Ovary (tissue), 9 donors: ENCODE measurements around the gene ENOSF1. TPM values are rescaled to one million over a fixed set of nuclear protein-coding genes. Genes with fewer than 3 reads are reported as not detected.

Source experiments
- DNase-seq, 5 donors: peaks; one replicate each; pipeline ENCODE4 v3.0.0-alpha.2; 2019 to 2020
- H3K27ac ChIP-seq, 2 donors: fragments of 200-600 bp; one replicate each; pipeline versions ENCODE4 v1.5.1 to v1.8.0; 2019 to 2022
- H3K27me3 ChIP-seq: fragments of 200-600 bp; one replicate; pipeline ENCODE4 v1.8.0; 2022
- H3K36me3 ChIP-seq: fragments of 200-600 bp; sonication (generic); one replicate; pipeline ENCODE4 v1.5.1; 2019
- H3K4me1 ChIP-seq: one replicate; pipeline ENCODE4 v1.8.1; 2013; ENCODE audit warnings: mild to moderate bottlenecking, moderate library complexity; ENCODE audit not compliant: insufficient read depth
- H3K4me3 ChIP-seq: fragments of 200-600 bp; sonication (generic); one replicate; pipeline ENCODE4 v1.5.1; 2017
- H3K9me3 ChIP-seq, 2 donors: fragments of 200-600 bp in 1 of 2; sonication (generic) in 1 of 2; one replicate each; pipeline versions ENCODE4 v1.5.1 to v1.8.1; 2013 to 2019; ENCODE audit warnings: mild to moderate bottlenecking in 1 of 2, moderate library complexity in 1 of 2
- EP300 ChIP-seq: sonication (generic); formaldehyde crosslinking; IDR thresholded peaks from one replicate; pipeline ENCODE4 v1.6.1; 2017; ENCODE audit warnings: antibody characterized with exemption
- POLR2A ChIP-seq: fragments of 450-650 bp; IDR thresholded peaks from one replicate; pipeline ENCODE4 v1.6.1; 2017; ENCODE audit warnings: antibody characterized with exemption, mild to moderate bottlenecking, moderate library complexity
- WGBS, 3 donors: extraction: QIAGEN DNeasy Blood & Tissue Kit in 1 of 3; methylation state at CpG; one replicate each; pipeline versions ENCODE4 v1.1.5 to v1.1.7; 2013 to 2017; 5-methylcytosine and 5-hydroxymethylcytosine counted together
- intact Hi-C, 4 donors: fragments of 100-400 bp; cut with DNase I; formaldehyde crosslinking; loops; one replicate each; pipeline versions ENCODE4 v1.11.0 to v1.15.1; 2022 to 2023
- polyA plus RNA-seq, 2 donors: library from polyadenylated mRNA; stranded (reverse); fragments of 200-250 nt in 1 of 2; fragments of 350-450 nt in 1 of 2; fragmentation: Illumina TruSeq in 1 of 2; extraction: RNeasy Lipid Tissue Mini Kit (QIAGEN cat#74804) in 1 of 2; gene quantifications; one replicate each; pipeline ENCODE4 v1.2.3, GENCODE V29; 2013 to 2014
- total RNA-seq, 7 donors: library from RNA; depleted of rRNA in 2 of 7; stranded (reverse); fragments of >200 nt in 2 of 7; fragmentation: NEBNext Ultra II Directional in 3 of 7; extraction: Animal tissue kit (Norgen Biotek cat#: 25700) in 3 of 7; gene quantifications; one replicate each; pipeline versions ENCODE4 v1.1.0 to v1.2.4, GENCODE V29; 2016 to 2023
- TF ChIP-seq, protein P1 (sequence below), 3 donors: fragments of 450-650 bp in 2 of 3; fragments of 200-600 bp in 1 of 3; IDR thresholded peaks; one replicate each; pipeline versions ENCODE4 v1.5.1 to v1.8.0; 2016 to 2022; ENCODE audit warnings: antibody characterized with exemption in 3 of 3, mild to moderate bottlenecking in 1 of 3
- donor health status: DM: no; HTN: no; CAD: no; lungs with moderate emphysema.
- donor health status: DM: no; HTN: no; CAD: no.
- donor health status: Bipolar disorder and iron deficiency.
- donor health status: DM: yes; HTN: yes; CAD: no.
- donor health status: DM: no; HTN: no; CAD: no.
- donor health status: DM: yes; HTN: yes; CAD: no.

The ENOSF1 gene
- total and polyA plus RNA-seq, 9 donors: 29.2 to 94.9 (median 53.0) TPM

DNA sequence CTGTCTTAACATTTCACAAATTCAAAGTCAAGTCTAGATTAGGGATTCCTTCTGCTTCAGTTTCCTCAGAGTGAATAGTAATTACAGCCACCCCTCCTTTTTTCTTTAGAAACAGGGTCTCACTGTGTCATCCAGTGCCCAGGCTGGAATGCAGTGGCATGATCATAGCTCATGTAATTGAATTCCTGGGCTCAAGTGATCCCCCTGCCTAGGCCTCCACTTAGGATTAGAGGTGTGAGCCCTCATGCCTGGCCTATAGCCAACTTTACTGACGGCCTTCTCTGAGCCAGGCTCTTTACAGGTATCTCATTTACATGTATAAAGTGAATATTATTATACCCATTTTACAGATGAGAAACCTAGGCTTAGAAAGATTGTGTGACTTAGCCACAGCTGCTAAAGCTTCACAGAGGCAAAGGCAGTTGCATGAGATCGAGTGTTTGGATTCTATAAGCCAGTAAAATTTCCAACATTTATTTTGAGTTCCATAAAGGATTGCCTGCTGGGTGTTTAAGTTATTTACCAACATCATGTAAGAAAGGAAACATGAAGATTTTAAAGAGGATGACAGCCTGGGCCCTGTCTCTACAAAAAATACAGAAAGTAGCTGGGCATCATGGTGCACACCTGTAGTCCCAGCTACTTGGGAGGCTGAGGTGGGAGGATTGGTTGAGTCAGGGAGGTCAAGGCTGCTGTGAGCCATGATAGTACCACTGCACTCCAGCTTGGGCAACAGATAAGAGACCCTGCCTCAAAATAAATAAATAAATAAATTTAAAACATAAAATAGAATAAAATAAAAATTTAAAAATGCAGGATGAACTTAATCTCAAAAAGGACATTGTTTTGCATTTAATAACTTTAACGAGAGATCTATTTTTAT is 1.8 kb downstream of the ENOSF1 start:
- Histone ChIP-seq H3K4me3 (no peak overlapping the region), H3K36me3 (no peaks in the 10 kb centered on the region), H3K4me1 (peaks cover 4% of the 10 kb centered on the region), H3K27me3 (no peaks in the 10 kb centered on the region), H3K27ac (no peak overlapping the region), H3K9me3 (no peaks in the 10 kb centered on the region)
- DNase-seq: no peak
- TF ChIP-seq POLR2A (no peak), EP300 (no peak)
- TF ChIP-seq, protein P1, sequence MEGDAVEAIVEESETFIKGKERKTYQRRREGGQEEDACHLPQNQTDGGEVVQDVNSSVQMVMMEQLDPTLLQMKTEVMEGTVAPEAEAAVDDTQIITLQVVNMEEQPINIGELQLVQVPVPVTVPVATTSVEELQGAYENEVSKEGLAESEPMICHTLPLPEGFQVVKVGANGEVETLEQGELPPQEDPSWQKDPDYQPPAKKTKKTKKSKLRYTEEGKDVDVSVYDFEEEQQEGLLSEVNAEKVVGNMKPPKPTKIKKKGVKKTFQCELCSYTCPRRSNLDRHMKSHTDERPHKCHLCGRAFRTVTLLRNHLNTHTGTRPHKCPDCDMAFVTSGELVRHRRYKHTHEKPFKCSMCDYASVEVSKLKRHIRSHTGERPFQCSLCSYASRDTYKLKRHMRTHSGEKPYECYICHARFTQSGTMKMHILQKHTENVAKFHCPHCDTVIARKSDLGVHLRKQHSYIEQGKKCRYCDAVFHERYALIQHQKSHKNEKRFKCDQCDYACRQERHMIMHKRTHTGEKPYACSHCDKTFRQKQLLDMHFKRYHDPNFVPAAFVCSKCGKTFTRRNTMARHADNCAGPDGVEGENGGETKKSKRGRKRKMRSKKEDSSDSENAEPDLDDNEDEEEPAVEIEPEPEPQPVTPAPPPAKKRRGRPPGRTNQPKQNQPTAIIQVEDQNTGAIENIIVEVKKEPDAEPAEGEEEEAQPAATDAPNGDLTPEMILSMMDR (IDR thresholded peaks at IDR 0.05): no peak
- intact Hi-C loops: no loop called here
- 59 to 71% (median 62%) methylated on average over 3 of the region's 3 CpGs for WGBS, 3 donors

DNA sequence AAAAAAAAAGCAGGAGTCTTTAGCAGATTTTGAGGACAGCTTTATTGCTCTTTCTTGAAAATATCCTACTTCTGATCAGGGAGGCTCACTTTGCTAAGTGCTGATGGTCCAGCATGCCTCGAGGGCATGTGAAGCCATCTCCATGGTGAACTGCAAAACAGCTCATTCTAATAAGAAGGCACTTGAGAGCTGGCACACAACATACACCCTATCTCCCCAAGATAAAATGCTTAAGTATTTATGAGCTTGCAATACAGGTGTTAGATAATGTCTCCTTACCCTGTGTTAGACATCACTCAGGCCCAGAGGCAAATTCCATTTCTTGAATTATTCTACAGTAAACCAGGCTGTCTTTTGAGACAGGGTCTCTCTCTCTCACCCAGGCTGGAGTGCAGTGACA is 2.7 kb downstream of the ENOSF1 start:
- Histone ChIP-seq H3K4me3 (no peak overlapping the region), H3K4me1 (peaks cover 4% of the 10 kb centered on the region), H3K27me3 (no peaks in the 10 kb centered on the region), H3K36me3 (no peaks in the 10 kb centered on the region), H3K9me3 (no peaks in the 10 kb centered on the region), H3K27ac (no peak overlapping the region)
- TF ChIP-seq EP300 (no peak), POLR2A (no peak)
- TF ChIP-seq, protein P1 (IDR thresholded peaks at IDR 0.05): no peak
- no peak for DNase-seq
- WGBS, 3 donors: 79 to 86% (median 82%) methylated on average over 1 of the region's 1 CpG
- intact Hi-C loops: no loop called here

DNA sequence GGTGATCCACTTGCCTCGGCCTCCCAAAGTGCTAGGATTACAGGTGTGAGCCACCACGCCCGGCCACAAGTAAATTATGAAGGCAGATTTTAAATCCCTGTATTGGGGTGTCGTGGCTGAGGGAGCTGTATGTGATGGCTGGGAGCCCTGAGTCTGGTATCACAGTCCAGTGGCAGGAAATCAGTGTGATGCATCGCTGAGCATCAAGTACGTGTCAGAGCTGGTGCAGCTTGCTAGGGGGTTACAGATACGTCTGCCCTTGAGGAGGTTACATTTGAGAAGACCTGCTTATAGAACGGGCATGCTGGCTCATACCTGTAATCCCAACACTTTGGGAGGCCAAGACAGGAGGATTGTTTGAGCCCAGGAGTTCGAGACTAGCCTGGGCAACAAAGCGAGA is 4.3 kb downstream of the ENOSF1 start:
- H3K27ac ChIP-seq: no peak overlapping the region
- no peaks in the 10 kb centered on the region for H3K9me3 ChIP-seq
- intact Hi-C loops: no loop called here
- no peak for DNase-seq
- H3K4me1 ChIP-seq: peaks cover 4% of the 10 kb centered on the region
- H3K36me3 ChIP-seq: no peaks in the 10 kb centered on the region
- no peaks in the 10 kb centered on the region for H3K27me3 ChIP-seq
- WGBS, 3 donors: 93 to 98% (median 96%) methylated on average over 10 of the region's 10 CpGs
- no peak overlapping the region for H3K4me3 ChIP-seq
- TF ChIP-seq EP300: no peak
- no peak for TF ChIP-seq POLR2A
- TF ChIP-seq, protein P1 (IDR thresholded peaks at IDR 0.05): no peak

DNA sequence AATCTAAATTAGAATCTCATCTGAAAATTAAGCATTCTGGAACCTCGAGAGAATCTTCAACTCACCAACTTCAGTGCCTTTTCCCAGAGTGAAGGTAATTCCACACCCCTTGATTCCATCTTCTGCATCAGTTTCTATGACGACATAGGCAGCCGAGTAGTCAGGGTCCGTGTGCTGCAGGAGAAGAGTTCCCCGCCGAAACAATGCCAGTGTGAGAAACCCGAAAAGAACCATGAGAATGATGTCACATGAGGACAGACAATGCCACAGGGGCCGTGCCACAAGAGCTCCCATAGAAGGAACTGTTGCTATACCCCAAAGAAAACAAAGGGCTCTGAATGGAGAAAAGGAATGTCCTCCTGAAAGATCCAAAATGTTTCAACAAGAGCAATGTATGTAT is 6.0 kb downstream of the ENOSF1 start:
- no peaks in the 10 kb centered on the region for H3K27me3 ChIP-seq
- TF ChIP-seq POLR2A (no peak), EP300 (no peak)
- TF ChIP-seq, protein P1 (IDR thresholded peaks at IDR 0.05): no peak
- no peak overlapping the region for H3K27ac ChIP-seq
- H3K36me3 ChIP-seq: no peaks in the 10 kb centered on the region
- H3K4me3 ChIP-seq: no peak overlapping the region
- H3K4me1 ChIP-seq: peaks cover 4% of the 10 kb centered on the region
- H3K9me3 ChIP-seq: no peaks in the 10 kb centered on the region
- intact Hi-C loops: no loop called here
- DNase-seq: no peak
- WGBS, 3 donors: 91 to 92% (median 91%) methylated on average over 8 of the region's 8 CpGs
